NCI-H2196 (cell line): ENCODE results near the gene MRGPRG.
"Not testable (repeated sequence)": the region's sequence is repeated elsewhere in the genome, so short reads cannot be mapped to it uniquely, and the experiment has no call there.

ENCODE experiments used
- DNase-seq: peaks from one replicate; lab custom pipeline; 2025; ENCODE audit not compliant: unreplicated experiment; lab: John Stamatoyannopoulos, UW

Gene MRGPRG

DNA sequence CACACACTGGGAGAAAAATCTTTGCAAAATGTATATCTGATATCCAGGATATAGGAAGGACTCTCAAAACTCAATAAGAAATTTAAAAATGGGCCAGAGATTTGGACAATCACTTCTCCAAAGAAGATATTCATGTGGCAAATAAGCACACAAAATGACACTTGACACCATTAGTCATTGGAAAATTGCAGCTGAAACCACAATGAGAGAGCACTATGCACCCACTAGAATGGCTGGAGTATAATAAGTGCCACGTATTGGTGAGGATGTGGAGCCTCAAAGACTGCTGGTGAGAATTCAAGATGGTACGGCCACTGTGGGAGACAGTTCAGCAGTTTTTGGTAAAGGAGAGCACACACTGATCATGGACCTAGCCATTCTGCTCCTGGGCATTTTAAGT lies 40.7 kb downstream of the MRGPRG start:
- DNase-seq, result no peak

DNA sequence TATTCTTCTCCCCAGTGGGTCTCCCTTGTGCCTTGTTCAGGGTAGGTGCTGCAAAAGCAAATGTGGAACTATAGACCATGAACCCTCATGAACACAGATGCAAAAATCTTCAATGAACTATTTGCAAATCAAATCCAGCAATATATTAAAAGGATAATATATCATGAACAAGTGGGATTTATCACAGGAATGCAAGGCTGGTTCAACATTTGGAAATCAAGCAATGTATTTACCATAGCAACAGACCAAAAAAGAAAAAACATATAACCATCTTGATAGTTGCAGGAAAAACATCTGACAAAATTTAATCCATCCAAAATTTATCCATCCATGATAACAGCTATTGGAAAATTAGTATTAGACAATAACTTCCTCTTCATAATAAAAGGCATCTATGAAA lies 42.1 kb downstream of the MRGPRG start:
- no peak for DNase-seq

DNA sequence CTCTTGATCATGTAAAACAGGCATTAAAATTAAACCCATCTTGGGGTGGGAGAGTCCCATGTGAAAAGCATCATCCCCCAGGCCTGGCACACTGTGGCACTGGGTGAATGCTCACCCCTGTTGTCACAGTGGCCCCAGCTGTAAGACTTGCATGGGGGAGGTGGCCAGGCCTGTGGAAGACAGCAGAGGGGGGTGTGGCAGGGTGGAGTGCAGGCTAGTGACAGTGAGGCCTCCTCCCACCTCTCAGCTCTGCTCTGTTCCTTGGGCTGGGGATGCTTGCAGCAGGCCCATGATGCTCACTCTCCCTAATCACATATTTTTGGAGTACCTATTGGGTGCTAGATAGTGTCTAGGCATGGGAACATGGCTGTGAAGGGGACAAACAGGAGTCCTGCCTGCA lies 43.4 kb downstream of the MRGPRG start:
- no peak for DNase-seq

DNA sequence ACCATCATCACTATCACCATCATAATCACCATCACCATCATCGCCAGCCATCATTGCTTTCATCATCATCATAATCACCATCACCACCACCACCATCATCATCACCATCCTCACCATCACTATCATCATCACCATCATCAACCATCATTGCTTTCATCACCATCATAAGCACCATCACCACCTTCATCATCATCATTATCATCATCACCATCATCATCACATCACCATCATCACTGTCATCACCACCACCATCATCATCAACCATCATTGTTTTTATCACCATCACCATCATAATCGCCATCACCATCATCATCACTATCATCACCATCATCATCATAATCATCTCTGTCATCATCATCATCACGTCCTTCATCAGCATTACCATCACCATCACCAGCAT lies 44.2 kb downstream of the MRGPRG start:
- DNase-seq, result no peak

DNA sequence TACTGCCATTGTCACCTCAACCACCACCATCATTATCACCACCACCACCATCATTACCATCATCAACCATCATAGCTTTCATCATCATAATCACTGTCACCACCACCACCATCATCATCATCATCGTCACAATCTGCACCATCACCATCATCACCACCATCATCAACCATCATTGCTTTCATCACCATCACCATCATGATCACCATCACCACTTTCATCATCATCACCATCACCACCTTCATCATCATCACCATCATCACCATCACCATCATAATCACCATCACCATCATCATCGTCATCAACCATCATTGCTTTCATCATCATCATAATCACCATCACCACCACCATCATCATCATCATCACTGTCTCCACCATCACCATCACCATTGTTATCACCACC lies 44.8 kb downstream of the MRGPRG start:
- no peak for DNase-seq

DNA sequence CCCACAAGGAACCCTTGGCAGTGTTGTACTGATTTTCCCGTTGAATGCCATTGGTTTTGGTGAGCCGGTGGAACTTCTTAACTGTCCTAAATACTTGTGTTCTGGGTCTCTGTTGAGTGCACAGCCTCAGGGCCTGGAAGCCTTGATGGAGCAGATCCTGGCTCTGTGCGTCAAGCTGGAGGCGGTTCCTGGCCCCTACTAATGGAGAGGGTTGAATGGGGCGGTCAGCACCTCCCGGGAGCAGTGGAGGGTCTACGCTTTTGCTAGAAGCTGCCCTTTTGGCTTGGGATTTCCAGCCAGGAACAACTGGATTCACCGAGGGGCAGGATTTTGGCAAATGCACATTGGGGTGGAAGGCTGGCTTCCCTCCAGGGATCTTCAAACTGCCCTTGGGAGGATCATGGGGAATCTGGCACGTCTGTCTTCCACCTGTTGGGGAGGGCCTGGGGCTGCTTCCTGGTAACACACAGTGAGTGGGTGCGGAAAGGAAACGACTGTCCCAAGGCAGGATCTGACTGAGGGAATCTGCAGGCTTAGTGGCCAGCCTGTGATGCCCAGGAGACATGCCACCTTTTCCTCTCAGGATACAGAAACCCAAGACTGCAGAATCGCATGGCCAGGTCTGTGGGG lies 46.6 kb downstream of the MRGPRG start:
- no peak for DNase-seq

DNA sequence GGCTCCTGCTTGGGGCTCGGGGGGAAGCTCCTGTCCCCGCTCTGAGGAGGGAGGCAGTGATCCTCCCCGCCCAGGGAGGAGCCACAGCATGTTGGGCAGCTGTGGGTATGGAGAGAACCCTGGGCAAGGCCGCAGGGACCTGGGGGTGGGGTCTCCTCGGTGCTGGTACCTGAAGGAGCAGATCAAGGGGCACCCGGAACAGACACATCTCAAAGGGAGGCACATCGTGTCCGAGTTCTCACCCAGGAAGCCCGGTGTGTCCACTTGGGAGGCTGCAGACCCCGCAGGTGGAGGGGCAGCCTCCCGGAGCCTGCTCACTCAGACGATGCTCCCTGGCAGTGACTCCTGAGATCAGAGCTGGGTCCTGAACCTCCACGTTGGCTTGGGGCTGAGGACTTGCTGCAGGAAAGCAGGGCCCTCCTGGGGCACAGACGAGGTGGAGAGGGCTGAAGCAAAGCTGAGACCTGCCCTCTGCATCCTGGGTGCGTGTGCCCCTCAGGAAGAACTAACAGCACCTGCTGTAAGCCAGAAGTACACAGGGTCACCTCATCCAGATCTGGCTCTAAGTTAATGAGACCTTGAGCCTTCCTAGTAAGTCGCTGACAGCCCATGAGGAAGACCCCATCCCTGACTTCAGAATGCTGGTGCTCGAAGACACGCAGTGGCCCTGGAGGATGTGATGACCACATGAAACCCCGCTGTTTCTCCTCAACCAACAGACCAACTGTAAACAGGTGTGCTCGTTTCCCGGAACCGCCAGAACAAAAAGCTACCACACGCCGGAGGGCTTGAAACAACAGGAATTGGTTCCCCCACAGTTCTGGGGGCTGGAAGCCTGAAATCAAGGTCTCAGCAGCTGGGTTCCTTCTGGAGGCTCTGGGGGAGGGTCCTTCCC lies 47.6 kb downstream of the MRGPRG start:
- DNase-seq, result no peak

DNA sequence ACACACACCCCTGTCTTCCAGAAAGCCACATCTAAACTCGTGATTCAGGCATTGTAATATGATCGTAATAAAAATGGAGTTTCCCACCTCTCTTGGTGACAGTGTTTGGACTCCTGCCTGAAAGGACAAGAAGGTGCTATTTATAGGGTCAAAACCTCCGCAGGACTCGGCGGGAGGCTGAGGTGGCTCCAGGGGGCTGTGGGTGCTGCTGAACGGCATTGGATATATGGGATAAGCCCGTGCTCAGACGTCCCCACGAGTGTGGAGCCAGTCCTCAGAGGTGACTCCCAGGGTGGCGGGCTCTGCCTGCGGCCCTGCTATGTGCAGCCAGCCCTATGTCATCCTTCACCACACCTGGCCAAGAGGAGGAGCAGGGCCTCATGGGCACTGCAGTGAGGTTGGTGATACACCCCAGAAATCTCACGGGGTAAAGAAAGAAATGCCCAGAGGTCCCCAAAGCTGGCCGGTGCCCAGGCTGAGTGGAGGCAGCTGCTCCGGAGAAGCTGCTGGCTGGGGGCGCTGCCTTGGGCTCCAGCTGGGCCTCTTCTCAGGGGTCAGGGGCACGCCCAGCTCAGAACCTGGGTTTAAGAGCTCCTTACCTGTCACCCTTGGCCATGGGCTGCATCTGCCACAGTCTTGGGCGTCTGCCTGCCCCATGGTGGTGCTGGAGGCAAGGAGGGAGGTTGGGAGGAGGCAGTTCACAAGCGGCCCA lies 48.4 kb downstream of the MRGPRG start:
- no peak for DNase-seq

DNA sequence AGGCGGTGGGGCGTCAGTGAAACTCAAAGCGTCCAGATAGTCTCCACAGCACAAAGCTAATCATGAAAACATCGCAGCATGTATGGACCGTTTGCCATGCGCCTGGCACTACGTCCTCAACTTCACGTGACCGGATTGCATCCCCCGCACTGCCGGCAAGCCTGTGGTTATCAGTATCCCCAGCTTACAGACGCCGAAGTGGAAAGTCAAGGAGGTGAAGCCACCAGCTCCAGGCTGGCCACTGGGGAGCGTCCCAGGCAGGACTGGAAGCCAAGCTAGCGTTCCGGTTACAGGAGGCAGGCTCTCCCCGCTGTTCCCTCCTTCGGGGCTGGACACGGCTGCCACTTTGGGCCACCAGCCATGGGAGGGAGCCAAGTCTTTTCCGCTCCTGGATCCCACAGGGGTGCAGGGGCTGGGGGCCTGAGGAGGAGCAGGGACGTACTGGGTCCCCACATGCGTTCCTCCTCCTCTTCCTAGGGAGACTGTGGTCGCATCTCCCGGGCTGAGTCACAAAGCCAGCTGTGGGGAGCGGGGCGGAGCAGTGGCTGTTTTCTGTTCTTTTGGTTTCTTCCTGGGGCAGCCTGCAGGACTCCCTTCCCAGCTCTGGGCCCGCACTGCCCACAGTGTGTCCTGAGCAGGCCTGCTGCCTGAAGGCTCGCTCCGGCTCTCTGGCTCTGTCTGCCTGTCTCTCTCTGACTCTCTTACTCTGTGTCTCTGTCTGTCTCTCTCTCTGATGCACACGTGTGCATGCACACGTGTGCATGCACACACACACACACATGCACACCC lies 49.2 kb downstream of the MRGPRG start:
- DNase-seq, result no peak

DNA sequence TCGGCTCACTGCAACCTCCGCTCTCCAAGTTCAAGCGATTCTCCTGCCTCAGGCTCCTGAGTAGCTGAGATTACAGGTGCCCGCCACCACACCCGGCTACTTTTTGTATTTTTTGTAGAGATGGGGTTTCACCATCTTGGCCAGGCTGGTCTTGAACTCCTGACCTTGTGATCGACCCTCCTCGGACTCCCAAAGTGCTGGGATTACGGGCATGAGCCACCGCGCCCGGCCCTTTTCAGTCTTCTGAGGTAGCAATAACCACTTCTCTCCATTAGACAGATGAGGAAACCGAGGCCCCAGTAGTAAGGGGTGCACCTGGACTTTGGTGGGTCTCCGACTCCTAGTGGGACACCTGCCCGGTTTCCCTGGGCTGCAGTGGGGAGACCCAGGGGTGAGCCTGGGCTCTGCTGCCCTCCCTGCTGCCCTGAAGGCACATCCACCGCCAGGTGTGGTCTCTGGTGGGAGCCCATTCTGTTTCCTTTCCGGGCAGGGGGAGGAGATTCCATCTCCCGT lies 49.8 kb downstream of the MRGPRG start:
- not testable (repeated sequence) for DNase-seq
